ENCODE measurements around the gene KCND3.

The KCND3 gene

GRCh38 chr1:111989531-111990025 is at the start of gene KCND3:
KCND3 (minus strand) TSS chr1:111989668.
- DNase-seq: no peak

- DNase-seq: no peak
Observed at GRCh38 chr1:112034277-112034676, 44.8 kb upstream of the KCND3 start.

GRCh38 chr1:112033439-112034120 is 44.1 kb upstream of the KCND3 start:
- DNase-seq: no peak

- no peak for DNase-seq
Observed at GRCh38 chr1:112030157-112030556, 40.7 kb upstream of the KCND3 start.

GRCh38 chr1:112027696-112028095 is 38.2 kb upstream of the KCND3 start:
- no peak for DNase-seq

GRCh38 chr1:112026501-112026900 is 37.0 kb upstream of the KCND3 start:
- no peak for DNase-seq

GRCh38 chr1:112026016-112026415 is 36.5 kb upstream of the KCND3 start:
- no peak for DNase-seq

- DNase-seq: no peak
Observed at GRCh38 chr1:112021263-112021662, 31.8 kb upstream of the KCND3 start.

GRCh38 chr1:112017183-112017582 is 27.7 kb upstream of the KCND3 start:
- no peak for DNase-seq

GRCh38 chr1:112012823-112013222 is 23.4 kb upstream of the KCND3 start:
- DNase-seq: no peak

- no peak for DNase-seq
Observed at GRCh38 chr1:112011202-112011601, 21.7 kb upstream of the KCND3 start.

GRCh38 chr1:112007169-112007568 is 17.7 kb upstream of the KCND3 start:
- no peak for DNase-seq

GRCh38 chr1:112006416-112007025 is 17.1 kb upstream of the KCND3 start:
- no peak for DNase-seq

- no peak for DNase-seq
Observed at GRCh38 chr1:112004076-112004475, 14.6 kb upstream of the KCND3 start.

GRCh38 chr1:112002514-112002913 is 13.0 kb upstream of the KCND3 start:
- DNase-seq: no peak

GRCh38 chr1:112001436-112001835 is 12.0 kb upstream of the KCND3 start:
- DNase-seq: no peak

GRCh38 chr1:112000048-112000447 is 10.6 kb upstream of the KCND3 start:
- DNase-seq: no peak

- no peak for DNase-seq
Observed at GRCh38 chr1:111998332-111998731, 8.9 kb upstream of the KCND3 start.

GRCh38 chr1:111992476-111992875 is 3.0 kb upstream of the KCND3 start:
- no peak for DNase-seq

GRCh38 chr1:111990878-111991718 is 1.6 kb upstream of the KCND3 start:
- no peak for DNase-seq

- no peak for DNase-seq
Observed at GRCh38 chr1:111990026-111990877, 784 bp upstream of the KCND3 start.

GRCh38 chr1:111988743-111989453 is 570 bp downstream of the KCND3 start:
- no peak for DNase-seq

All from CD4-positive, alpha-beta T cell treated with Interleukin-12 subunit alpha and Interleukin-12 subunit beta, for 1 hour (primary cell).